SU-DHL-6 (cell line): ENCODE measurements around the gene TMF1.

ENCODE experiments used
- H2AFZ ChIP-seq: fragments of 200-600 bp; sonication (generic); 2 replicates; pipeline ENCODE4 v1.6.1; 2014; ENCODE audit warnings: low read depth, mild to moderate bottlenecking, moderate library complexity, mixed read lengths, antibody characterized with exemption, low read length; ENCODE audit not compliant: severe bottlenecking
- H3F3A ChIP-seq: fragments of 200-600 bp; shearing (Covaris generic); 2 replicates; pipeline ENCODE4 v1.6.0; 2016; ENCODE audit warnings: antibody characterized with exemption, mild to moderate bottlenecking; ENCODE audit not compliant: insufficient read depth
- H3K27ac ChIP-seq: fragments of 200-600 bp; sonication (generic); 2 replicates; pipeline ENCODE4 v1.5.1; 2016; ENCODE audit warnings: low read depth, mild to moderate bottlenecking, low read length, moderate library complexity, mixed read lengths
- H3K27me3 ChIP-seq: fragments of 200-600 bp; sonication (generic), shearing (Covaris generic); 2 replicates; pipeline ENCODE4 v1.6.0; 2014; ENCODE audit warnings: mild to moderate bottlenecking, low read length
- H3K36me3 ChIP-seq: fragments of 200-600 bp; sonication (generic); 2 replicates; pipeline ENCODE4 v1.6.1; 2014; ENCODE audit warnings: mild to moderate bottlenecking, low read length, mixed read lengths
- H3K4me2 ChIP-seq: fragments of 300-600, 200-600 bp; shearing (Covaris generic), sonication (generic); 2 replicates; pipeline ENCODE4 v1.6.0; 2014; ENCODE audit warnings: low read length, low read depth, mild to moderate bottlenecking; ENCODE audit not compliant: poor library complexity, severe bottlenecking
- H3K4me3 ChIP-seq: fragments of 200-600 bp; sonication (generic); 2 replicates; pipeline ENCODE4 v1.5.1; 2014; ENCODE audit warnings: antibody characterized with exemption, low read length, mild to moderate bottlenecking, mixed read lengths; ENCODE audit not compliant: insufficient read depth, poor library complexity, severe bottlenecking
- H3K79me2 ChIP-seq: fragments of 200-600 bp; sonication (generic); 2 replicates; pipeline ENCODE4 v1.6.1; 2014; ENCODE audit warnings: mild to moderate bottlenecking, low read length, moderate library complexity; ENCODE audit not compliant: insufficient read depth
- H3K9ac ChIP-seq: fragments of 200-600 bp; sonication (generic); 2 replicates; pipeline ENCODE4 v1.7.0; 2014; ENCODE audit warnings: mild to moderate bottlenecking, low read length
- H3K9me2 ChIP-seq: fragments of 200-600 bp; sonication (generic); replicated peaks from 2 replicates; pipeline ENCODE4 v1.6.1; 2014; ENCODE audit warnings: low read length; ENCODE audit not compliant: insufficient read depth
- H3K9me3 ChIP-seq: fragments of 200-600 bp; sonication (generic); 2 replicates; pipeline ENCODE4 v1.6.1; 2014; ENCODE audit warnings: low read length, mixed read lengths; ENCODE audit not compliant: insufficient read depth
- H4K20me1 ChIP-seq: fragments of 200-600 bp; sonication (generic); 2 replicates; pipeline ENCODE4 v1.6.1; 2014; ENCODE audit warnings: low read depth, mild to moderate bottlenecking, antibody characterized with exemption, low read length, moderate library complexity, mixed read lengths
- EZH2phosphoT487 ChIP-seq: fragments of 200-600 bp; sonication (generic), shearing (Covaris generic); conservative IDR thresholded peaks from 2 replicates; pipeline ENCODE4 v1.6.1; 2018; ENCODE audit warnings: mild to moderate bottlenecking, antibody characterized with exemption, low read length, moderate library complexity, mixed read lengths
- TF ChIP-seq, protein P1 (sequence below): fragments of 200-600 bp; sonication (generic); IDR thresholded peaks from one replicate; pipeline ENCODE4 v1.5.1; 2017; ENCODE audit warnings: antibody characterized with exemption, mild to moderate bottlenecking, low read length, moderate library complexity; ENCODE audit not compliant: insufficient read depth, poor library complexity, severe bottlenecking

TMF1 gene

DNA sequence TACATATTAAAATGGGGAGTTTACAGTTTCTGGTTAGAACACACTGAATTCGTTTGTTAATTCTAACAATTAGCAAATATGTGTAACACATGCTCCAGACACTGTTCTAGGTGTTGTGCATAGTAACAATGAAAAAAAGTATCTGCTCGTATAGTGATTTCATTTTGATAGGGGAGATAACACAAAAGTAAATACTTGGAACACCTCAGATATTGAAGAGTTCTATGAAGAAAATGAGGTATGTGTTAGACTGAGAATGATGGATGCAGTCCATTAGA is 6.8 kb upstream of the TMF1 start:
- no peaks in the 10 kb centered on the region for H3K9me2 ChIP-seq
- H3K79me2 ChIP-seq, result no peaks in the 10 kb centered on the region
- H3K36me3 ChIP-seq, result peaks cover 68% of the 10 kb centered on the region
- H3K4me3 ChIP-seq, result no peak overlapping the region
- no peaks in the 10 kb centered on the region for H4K20me1 ChIP-seq
- H3K27me3 ChIP-seq, result no peaks in the 10 kb centered on the region
- no peak overlapping the region for H2AFZ ChIP-seq
- peak overlapping the region; percentile 22; the same call in 1 of the 2 replicates for H3K9ac ChIP-seq
- H3K4me2 ChIP-seq, result peak overlapping the region; percentile 39
- H3F3A ChIP-seq, result peaks cover 15% of the 10 kb centered on the region
- H3K27ac ChIP-seq, result peak overlapping the region; percentile 55
- H3K9me3 ChIP-seq, result no peaks in the 10 kb centered on the region
- no peak for TF ChIP-seq EZH2phosphoT487
- TF ChIP-seq, protein P1, sequence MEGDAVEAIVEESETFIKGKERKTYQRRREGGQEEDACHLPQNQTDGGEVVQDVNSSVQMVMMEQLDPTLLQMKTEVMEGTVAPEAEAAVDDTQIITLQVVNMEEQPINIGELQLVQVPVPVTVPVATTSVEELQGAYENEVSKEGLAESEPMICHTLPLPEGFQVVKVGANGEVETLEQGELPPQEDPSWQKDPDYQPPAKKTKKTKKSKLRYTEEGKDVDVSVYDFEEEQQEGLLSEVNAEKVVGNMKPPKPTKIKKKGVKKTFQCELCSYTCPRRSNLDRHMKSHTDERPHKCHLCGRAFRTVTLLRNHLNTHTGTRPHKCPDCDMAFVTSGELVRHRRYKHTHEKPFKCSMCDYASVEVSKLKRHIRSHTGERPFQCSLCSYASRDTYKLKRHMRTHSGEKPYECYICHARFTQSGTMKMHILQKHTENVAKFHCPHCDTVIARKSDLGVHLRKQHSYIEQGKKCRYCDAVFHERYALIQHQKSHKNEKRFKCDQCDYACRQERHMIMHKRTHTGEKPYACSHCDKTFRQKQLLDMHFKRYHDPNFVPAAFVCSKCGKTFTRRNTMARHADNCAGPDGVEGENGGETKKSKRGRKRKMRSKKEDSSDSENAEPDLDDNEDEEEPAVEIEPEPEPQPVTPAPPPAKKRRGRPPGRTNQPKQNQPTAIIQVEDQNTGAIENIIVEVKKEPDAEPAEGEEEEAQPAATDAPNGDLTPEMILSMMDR, result no peak

- no peaks in the 10 kb centered on the region for H3K79me2 ChIP-seq
- H3K36me3 ChIP-seq, result peaks cover 63% of the 10 kb centered on the region
- H3K9ac ChIP-seq, result peak overlapping the region; percentile 22; the same call in 1 of the 2 replicates
- no peak overlapping the region for H3K4me3 ChIP-seq
- no peaks in the 10 kb centered on the region for H4K20me1 ChIP-seq
- peak overlapping the region; percentile 55 for H3K27ac ChIP-seq
- TF ChIP-seq EZH2phosphoT487, result no peak
- TF ChIP-seq, protein P1, result no peak
- H3K9me3 ChIP-seq, result no peaks in the 10 kb centered on the region
- H2AFZ ChIP-seq, result peak overlapping the region; percentile 6
- no peaks in the 10 kb centered on the region for H3K27me3 ChIP-seq
- H3F3A ChIP-seq, result peaks cover 21% of the 10 kb centered on the region
- no peaks in the 10 kb centered on the region for H3K9me2 ChIP-seq
- peak overlapping the region; percentile 39 for H3K4me2 ChIP-seq
These were observed 6.2 kb upstream of the TMF1 start for GRCh38 chr3:69058180-69058946.

GRCh38 chr3:69052472-69052898 is 352 bp upstream of the TMF1 start:
- no peak for TF ChIP-seq EZH2phosphoT487
- TF ChIP-seq, protein P1, result no peak
- peak overlapping the region; percentile 93 for H3K4me3 ChIP-seq
- peak overlapping the region; percentile 72 for H2AFZ ChIP-seq
- H3K27me3 ChIP-seq, result no peaks in the 10 kb centered on the region
- H3K4me2 ChIP-seq, result peak overlapping the region; percentile 98
- peak overlapping the region; percentile 79 for H3K9ac ChIP-seq
- peaks cover 42% of the 10 kb centered on the region for H3K79me2 ChIP-seq
- H4K20me1 ChIP-seq, result no peaks in the 10 kb centered on the region
- peaks cover 37% of the 10 kb centered on the region for H3K36me3 ChIP-seq
- no peaks in the 10 kb centered on the region for H3K9me3 ChIP-seq
- no peaks in the 10 kb centered on the region for H3K9me2 ChIP-seq
- peak overlapping the region; percentile 31 for H3K27ac ChIP-seq
- peaks cover 25% of the 10 kb centered on the region for H3F3A ChIP-seq
